H9 (cell line): ENCODE data around the gene SETD7. TPM values are rescaled to one million over a fixed set of nuclear protein-coding genes. Genes with fewer than 3 reads are reported as not detected.

Experiments used
- DNase-seq: peaks from one replicate; pipeline ENCODE4 v3.0.0-alpha.2; 2017
- H2AFZ ChIP-seq: one replicate; pipeline ENCODE4 v1.6.1; 2013; ENCODE audit warnings: mild to moderate bottlenecking, low read length, control low read depth, moderate library complexity
- H2AK5ac ChIP-seq: 2 replicates; pipeline ENCODE4 v1.6.1; 2013; ENCODE audit warnings: low read length, control low read depth, mixed read lengths; ENCODE audit not compliant: insufficient read length
- H2BK120ac ChIP-seq: one replicate; pipeline ENCODE4 v1.6.1; 2013; ENCODE audit warnings: low read depth, mild to moderate bottlenecking, low read length, control low read depth, inconsistent platforms; ENCODE audit not compliant: poor library complexity, severe bottlenecking
- H2BK12ac ChIP-seq: 2 replicates; pipeline ENCODE4 v1.6.1; 2013; ENCODE audit warnings: low read length, control low read depth, mixed read lengths, low read depth; ENCODE audit not compliant: insufficient read length
- H2BK15ac ChIP-seq: 2 replicates; pipeline ENCODE4 v1.6.1; 2013; ENCODE audit warnings: low read depth, low read length, control low read depth
- H2BK20ac ChIP-seq: one replicate; pipeline ENCODE4 v1.6.1; 2013; ENCODE audit warnings: low read depth, mild to moderate bottlenecking, low read length, control low read depth, inconsistent platforms; ENCODE audit not compliant: poor library complexity, severe bottlenecking
- H2BK5ac ChIP-seq: 2 replicates; pipeline ENCODE4 v1.6.1; 2013; ENCODE audit warnings: low read length, control low read depth, mixed read lengths; ENCODE audit not compliant: insufficient read length
- H3K14ac ChIP-seq: 2 replicates; pipeline ENCODE4 v1.6.1; 2013; ENCODE audit warnings: low read length, control low read depth; ENCODE audit not compliant: insufficient read depth
- H3K18ac ChIP-seq: 2 replicates; pipeline ENCODE4 v1.6.1; 2013; ENCODE audit warnings: low read depth, mild to moderate bottlenecking, mixed read lengths, low read length, control low read depth; ENCODE audit not compliant: insufficient read length
- H3K23ac ChIP-seq: 2 replicates; pipeline ENCODE4 v1.6.1; 2013; ENCODE audit warnings: low read length, control low read depth, mixed read lengths, low read depth; ENCODE audit not compliant: insufficient read length
- H3K23me2 ChIP-seq: 2 replicates; pipeline ENCODE4 v1.6.1; 2013; ENCODE audit warnings: low read depth, mild to moderate bottlenecking, mixed read lengths, low read length, control low read depth; ENCODE audit not compliant: insufficient read length, poor library complexity, severe bottlenecking
- H3K27ac ChIP-seq: 2 replicates; pipeline ENCODE4 v1.5.1; 2013; ENCODE audit warnings: low read length, control low read depth, mixed read lengths, low read depth; ENCODE audit not compliant: insufficient read length
- H3K27me3 ChIP-seq: 2 replicates; pipeline ENCODE4 v1.6.1; 2013; ENCODE audit warnings: low read length, control low read depth, inconsistent platforms; ENCODE audit not compliant: insufficient read depth
- H3K4ac ChIP-seq: 2 replicates; pipeline ENCODE4 v1.6.1; 2013; ENCODE audit warnings: low read depth, mild to moderate bottlenecking, control low read depth, inconsistent platforms, low read length, moderate library complexity
- H3K4me1 ChIP-seq: 2 replicates; pipeline ENCODE4 v1.6.1; 2013; ENCODE audit warnings: low read length, control low read depth, inconsistent platforms; ENCODE audit not compliant: insufficient read depth
- H3K4me2 ChIP-seq: 2 replicates; pipeline ENCODE4 v1.6.1; 2013; ENCODE audit warnings: low read length, control low read depth, mixed read lengths; ENCODE audit not compliant: insufficient read length, insufficient read depth
- H3K56ac ChIP-seq: 2 replicates; pipeline ENCODE4 v1.6.1; 2013; ENCODE audit warnings: low read depth, mild to moderate bottlenecking, mixed read lengths, low read length, control low read depth; ENCODE audit not compliant: insufficient read length
- H3K79me1 ChIP-seq: 2 replicates; pipeline ENCODE4 v1.6.1; 2013; ENCODE audit warnings: low read depth, mild to moderate bottlenecking, moderate library complexity, low read length, control low read depth, inconsistent platforms; ENCODE audit not compliant: insufficient read depth, poor library complexity, severe bottlenecking
- H3K79me2 ChIP-seq: 2 replicates; pipeline ENCODE4 v1.6.1; 2013; ENCODE audit warnings: low read length, control low read depth, inconsistent platforms; ENCODE audit not compliant: insufficient read depth
- H3K9ac ChIP-seq: 2 replicates; pipeline ENCODE4 v1.6.1; 2013; ENCODE audit warnings: low read length, control low read depth, mixed read lengths; ENCODE audit not compliant: insufficient read length; ENCODE audit errors: extremely low read depth
- H3K9me3 ChIP-seq: one replicate; pipeline ENCODE4 v1.6.1; 2013; ENCODE audit warnings: low read depth, low read length, inconsistent platforms; ENCODE audit not compliant: control insufficient read depth
- H3T11ph ChIP-seq: one replicate; pipeline ENCODE4 v1.6.1; 2013; ENCODE audit warnings: mild to moderate bottlenecking, low read length, control low read depth, inconsistent platforms
- H4K20me1 ChIP-seq: one replicate; pipeline ENCODE4 v1.6.1; 2013; ENCODE audit not compliant: control insufficient read depth, insufficient read length, insufficient read depth
- H4K5ac ChIP-seq: 2 replicates; pipeline ENCODE4 v1.6.1; 2013; ENCODE audit warnings: low read depth, mild to moderate bottlenecking, mixed read lengths, low read length, control low read depth; ENCODE audit not compliant: insufficient read length
- H4K8ac ChIP-seq: replicated peaks from 2 replicates; pipeline ENCODE4 v1.6.1; 2013; ENCODE audit warnings: low read length, control low read depth, mixed read lengths, low read depth; ENCODE audit not compliant: insufficient read length
- H4K91ac ChIP-seq: 2 replicates; pipeline ENCODE4 v1.6.1; 2013; ENCODE audit warnings: low read depth, mild to moderate bottlenecking, moderate library complexity, mixed read lengths, low read length, control low read depth; ENCODE audit not compliant: insufficient read length
- H3K27ac Mint-ChIP-seq, 3 experiments: 2 replicates in 2 of 3; 3 replicates in 1 of 3; pipeline ENCODE4 v1.8.0; 2020 to 2021; ENCODE audit warnings: mixed read lengths in 3 of 3, mild to moderate bottlenecking in 1 of 3, moderate library complexity in 1 of 3
- H3K27me3 Mint-ChIP-seq: 2 replicates; pipeline ENCODE4 v1.8.0; 2021; ENCODE audit warnings: low read depth, mild to moderate bottlenecking, moderate library complexity, mixed read lengths
- H3K36me3 Mint-ChIP-seq, 3 experiments: 2 replicates in 2 of 3; 3 replicates in 1 of 3; pipeline ENCODE4 v1.8.0; 2020 to 2021; ENCODE audit warnings: low read depth in 3 of 3, mixed read lengths in 3 of 3; ENCODE audit not compliant: insufficient read depth in 1 of 3
- H3K4me1 Mint-ChIP-seq, 2 experiments: 2 replicates each; pipeline ENCODE4 v1.8.0; 2020; ENCODE audit warnings: mixed read lengths in 2 of 2
- H3K4me3 Mint-ChIP-seq, 2 experiments: 2 replicates in 1 of 2; 3 replicates in 1 of 2; pipeline ENCODE4 v1.8.0; 2020 to 2021; ENCODE audit warnings: mild to moderate bottlenecking in 2 of 2, mixed read lengths in 2 of 2, moderate library complexity in 1 of 2
- H3K9me3 Mint-ChIP-seq, 2 experiments: 2 replicates in 1 of 2; 3 replicates in 1 of 2; pipeline ENCODE4 v1.8.0; 2020; ENCODE audit warnings: mild to moderate bottlenecking in 2 of 2, mixed read lengths in 2 of 2, moderate library complexity in 1 of 2
- WGBS: extraction: QIAGEN DNeasy Blood & Tissue Kit; methylation state at CpG from one replicate; pipeline ENCODE4 v1.1.7; 2013; ENCODE audit warnings: missing lambda C conversion rate, low lambda C conversion rate, mixed read lengths; ENCODE audit not compliant: insufficient read length; ENCODE audit errors: extremely low coverage; 5-methylcytosine and 5-hydroxymethylcytosine counted together
- total RNA-seq: library from RNA; stranded (reverse); gene quantifications from 2 replicates; pipeline ENCODE4 v1.2.1, GENCODE V29; 2021
- TF ChIP-seq, protein P1 (sequence below): fragments of 200-600 bp; sonication (generic); conservative IDR thresholded peaks from 3 replicates; pipeline ENCODE4 v1.8.0; 2021; ENCODE audit warnings: antibody characterized with exemption, mild to moderate bottlenecking

Gene SETD7
- total RNA-seq, 1 experiment from 2014 or later = 1.5 TPM

DNA sequence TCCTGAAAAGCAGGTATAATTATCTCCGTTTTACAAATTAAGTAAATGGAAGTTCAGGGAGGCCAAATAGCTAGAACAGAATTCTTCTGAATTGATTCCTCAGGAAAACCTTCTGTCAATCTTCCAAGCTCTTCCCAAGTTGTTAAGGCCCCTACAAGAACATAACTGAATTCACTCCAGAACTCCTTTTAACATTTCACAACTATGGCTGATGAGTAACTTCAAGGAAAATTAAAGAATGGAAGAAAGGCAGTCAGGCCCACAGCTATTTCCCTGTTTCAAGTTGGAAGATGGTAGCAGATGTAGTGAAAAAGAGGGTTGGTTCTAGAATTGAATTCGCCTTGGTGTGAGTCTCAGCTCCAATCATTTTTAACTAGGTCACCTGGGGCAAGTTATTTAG, 15.9 kb downstream of the SETD7 start:
- Histone ChIP-seq H3K18ac (no peak overlapping the region), H3K56ac (no peak overlapping the region), H3K4me2 (no peak overlapping the region), H2BK20ac (no peak overlapping the region), H2BK120ac (no peak overlapping the region), H3K9ac (no peak overlapping the region), H2BK12ac (no peak overlapping the region), H2AK5ac (no peak overlapping the region), H3K27ac (no peak overlapping the region), H3K79me1 (no peaks in the 10 kb centered on the region), H3K79me2 (no peaks in the 10 kb centered on the region), H3T11ph (no peak overlapping the region), H4K91ac (no peak overlapping the region), H3K4me1 (no peaks in the 10 kb centered on the region; the same call in 1 of the 2 replicates), H2AFZ (no peak overlapping the region), H3K27me3 (no peaks in the 10 kb centered on the region), H4K5ac (no peak overlapping the region), H3K23me2 (no peaks in the 10 kb centered on the region), H2BK15ac (no peak overlapping the region), H4K8ac (no peak overlapping the region), H4K20me1 (no peaks in the 10 kb centered on the region), H3K4ac (no peak overlapping the region), H3K14ac (no peak overlapping the region), H2BK5ac (no peak overlapping the region), H3K9me3 (no peaks in the 10 kb centered on the region), H3K23ac (no peak overlapping the region)
- no CpG with 5 or more reads among the region's 2 CpGs for WGBS
- Mint-ChIP-seq H3K27me3 (no peaks in the 10 kb centered on the region; the same call in 1 of the 2 replicates), H3K36me3 (no peaks in the 10 kb centered on the region), H3K9me3 (no peaks in the 10 kb centered on the region), H3K4me3 (no peak overlapping the region), H3K4me1 (peaks cover 13 to 15% of the 10 kb centered on the region in 2 experiments), H3K27ac (no peak overlapping the region)
- DNase-seq = no peak
- TF ChIP-seq, protein P1, sequence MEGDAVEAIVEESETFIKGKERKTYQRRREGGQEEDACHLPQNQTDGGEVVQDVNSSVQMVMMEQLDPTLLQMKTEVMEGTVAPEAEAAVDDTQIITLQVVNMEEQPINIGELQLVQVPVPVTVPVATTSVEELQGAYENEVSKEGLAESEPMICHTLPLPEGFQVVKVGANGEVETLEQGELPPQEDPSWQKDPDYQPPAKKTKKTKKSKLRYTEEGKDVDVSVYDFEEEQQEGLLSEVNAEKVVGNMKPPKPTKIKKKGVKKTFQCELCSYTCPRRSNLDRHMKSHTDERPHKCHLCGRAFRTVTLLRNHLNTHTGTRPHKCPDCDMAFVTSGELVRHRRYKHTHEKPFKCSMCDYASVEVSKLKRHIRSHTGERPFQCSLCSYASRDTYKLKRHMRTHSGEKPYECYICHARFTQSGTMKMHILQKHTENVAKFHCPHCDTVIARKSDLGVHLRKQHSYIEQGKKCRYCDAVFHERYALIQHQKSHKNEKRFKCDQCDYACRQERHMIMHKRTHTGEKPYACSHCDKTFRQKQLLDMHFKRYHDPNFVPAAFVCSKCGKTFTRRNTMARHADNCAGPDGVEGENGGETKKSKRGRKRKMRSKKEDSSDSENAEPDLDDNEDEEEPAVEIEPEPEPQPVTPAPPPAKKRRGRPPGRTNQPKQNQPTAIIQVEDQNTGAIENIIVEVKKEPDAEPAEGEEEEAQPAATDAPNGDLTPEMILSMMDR = no peak
